ENCODE measurements around the gene CARD10.

The CARD10 gene

GRCh38 chr22:37516456-37516855 lies 2.8 kb downstream of the CARD10 start:
- Histone ChIP-seq H3K27ac (ENCODE audit: low read length) (no peak overlapping the region), H4K20me1 (ENCODE audit: insufficient read depth, low read length) (no peaks in the 10 kb centered on the region), H3K9me3 (ENCODE audit: insufficient read depth, low read length) (no peaks in the 10 kb centered on the region), H3K27me3 (ENCODE audit: low read depth, low read length) (peaks cover 16% of the 10 kb centered on the region), H2AFZ (ENCODE audit: low read depth, low read length) (no peak overlapping the region), H3K79me2 (ENCODE audit: low read length) (no peaks in the 10 kb centered on the region), H3K4me2 (ENCODE audit: low read length) (no peak overlapping the region), H3K36me3 (replicated peaks; ENCODE audit: low read depth, low read length) (no peaks in the 10 kb centered on the region), H3K4me3 (ENCODE audit: low read length) (no peak overlapping the region), H3K4me1 (ENCODE audit: low read length) (no peaks in the 10 kb centered on the region), H3K9ac (ENCODE audit: low read length) (no peak overlapping the region)
- no peak for TF ChIP-seq EZH2phosphoT487 (IDR thresholded peaks at IDR 0.05; ENCODE audit: low read depth)
- TF ChIP-seq, protein P1, sequence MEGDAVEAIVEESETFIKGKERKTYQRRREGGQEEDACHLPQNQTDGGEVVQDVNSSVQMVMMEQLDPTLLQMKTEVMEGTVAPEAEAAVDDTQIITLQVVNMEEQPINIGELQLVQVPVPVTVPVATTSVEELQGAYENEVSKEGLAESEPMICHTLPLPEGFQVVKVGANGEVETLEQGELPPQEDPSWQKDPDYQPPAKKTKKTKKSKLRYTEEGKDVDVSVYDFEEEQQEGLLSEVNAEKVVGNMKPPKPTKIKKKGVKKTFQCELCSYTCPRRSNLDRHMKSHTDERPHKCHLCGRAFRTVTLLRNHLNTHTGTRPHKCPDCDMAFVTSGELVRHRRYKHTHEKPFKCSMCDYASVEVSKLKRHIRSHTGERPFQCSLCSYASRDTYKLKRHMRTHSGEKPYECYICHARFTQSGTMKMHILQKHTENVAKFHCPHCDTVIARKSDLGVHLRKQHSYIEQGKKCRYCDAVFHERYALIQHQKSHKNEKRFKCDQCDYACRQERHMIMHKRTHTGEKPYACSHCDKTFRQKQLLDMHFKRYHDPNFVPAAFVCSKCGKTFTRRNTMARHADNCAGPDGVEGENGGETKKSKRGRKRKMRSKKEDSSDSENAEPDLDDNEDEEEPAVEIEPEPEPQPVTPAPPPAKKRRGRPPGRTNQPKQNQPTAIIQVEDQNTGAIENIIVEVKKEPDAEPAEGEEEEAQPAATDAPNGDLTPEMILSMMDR (IDR thresholded peaks at IDR 0.05; ENCODE audit: low read depth, low read length), result no peak

GRCh38 chr22:37515901-37516300 lies 3.3 kb downstream of the CARD10 start:
- Histone ChIP-seq H3K9ac (ENCODE audit: low read length) (no peak overlapping the region), H3K27ac (ENCODE audit: low read length) (no peak overlapping the region), H3K27me3 (ENCODE audit: low read depth, low read length) (peaks cover 15% of the 10 kb centered on the region), H3K36me3 (replicated peaks; ENCODE audit: low read depth, low read length) (no peaks in the 10 kb centered on the region), H4K20me1 (ENCODE audit: insufficient read depth, low read length) (no peaks in the 10 kb centered on the region), H2AFZ (ENCODE audit: low read depth, low read length) (no peak overlapping the region), H3K4me2 (ENCODE audit: low read length) (no peak overlapping the region), H3K9me3 (ENCODE audit: insufficient read depth, low read length) (no peaks in the 10 kb centered on the region), H3K4me1 (ENCODE audit: low read length) (no peaks in the 10 kb centered on the region), H3K4me3 (ENCODE audit: low read length) (no peak overlapping the region), H3K79me2 (ENCODE audit: low read length) (no peaks in the 10 kb centered on the region)
- TF ChIP-seq, protein P1 (IDR thresholded peaks at IDR 0.05; ENCODE audit: low read depth, low read length), result no peak
- TF ChIP-seq EZH2phosphoT487 (IDR thresholded peaks at IDR 0.05; ENCODE audit: low read depth), result no peak

DNA sequence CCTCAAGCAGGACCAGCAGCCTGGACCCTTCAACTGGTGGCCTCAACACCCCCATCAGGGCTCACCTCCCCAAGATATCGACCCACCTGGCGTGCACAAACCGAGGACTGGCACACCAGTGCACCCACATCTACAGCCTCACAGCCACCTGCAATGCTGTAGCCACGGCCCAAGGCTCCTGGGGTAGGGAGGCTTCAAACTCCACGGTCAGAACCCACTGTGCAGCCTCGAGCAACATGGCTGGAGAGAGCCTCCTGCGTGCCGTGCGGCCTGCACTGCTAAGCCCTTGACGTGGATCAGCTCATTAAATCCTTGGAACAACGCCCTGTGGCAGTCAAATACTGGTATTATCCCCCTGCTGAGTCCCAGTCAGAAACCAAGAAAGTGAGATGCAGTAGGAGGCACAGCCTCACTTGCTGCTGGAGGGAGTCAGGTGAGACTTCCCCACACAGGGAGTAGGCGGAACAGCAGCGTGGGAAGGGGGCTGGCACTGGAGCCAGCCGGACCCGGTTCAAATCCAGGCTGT lies 4.6 kb downstream of the CARD10 start:
- H3K79me2 ChIP-seq (ENCODE audit: low read length), result no peaks in the 10 kb centered on the region
- no peak overlapping the region for H3K27ac ChIP-seq (ENCODE audit: low read length)
- peaks cover 15% of the 10 kb centered on the region for H3K27me3 ChIP-seq (ENCODE audit: low read depth, low read length)
- H3K4me1 ChIP-seq (ENCODE audit: low read length), result no peaks in the 10 kb centered on the region
- no peak overlapping the region for H2AFZ ChIP-seq (ENCODE audit: low read depth, low read length)
- H3K4me3 ChIP-seq (ENCODE audit: low read length), result no peak overlapping the region
- no peaks in the 10 kb centered on the region for H4K20me1 ChIP-seq (ENCODE audit: insufficient read depth, low read length)
- no peak overlapping the region for H3K9ac ChIP-seq (ENCODE audit: low read length)
- no peaks in the 10 kb centered on the region for H3K9me3 ChIP-seq (ENCODE audit: insufficient read depth, low read length)
- TF ChIP-seq, protein P1 (IDR thresholded peaks at IDR 0.05; ENCODE audit: low read depth, low read length), result no peak
- no peak for TF ChIP-seq EZH2phosphoT487 (IDR thresholded peaks at IDR 0.05; ENCODE audit: low read depth)
- H3K36me3 ChIP-seq (replicated peaks; ENCODE audit: low read depth, low read length), result no peaks in the 10 kb centered on the region
- H3K4me2 ChIP-seq (ENCODE audit: low read length), result no peak overlapping the region

DNA sequence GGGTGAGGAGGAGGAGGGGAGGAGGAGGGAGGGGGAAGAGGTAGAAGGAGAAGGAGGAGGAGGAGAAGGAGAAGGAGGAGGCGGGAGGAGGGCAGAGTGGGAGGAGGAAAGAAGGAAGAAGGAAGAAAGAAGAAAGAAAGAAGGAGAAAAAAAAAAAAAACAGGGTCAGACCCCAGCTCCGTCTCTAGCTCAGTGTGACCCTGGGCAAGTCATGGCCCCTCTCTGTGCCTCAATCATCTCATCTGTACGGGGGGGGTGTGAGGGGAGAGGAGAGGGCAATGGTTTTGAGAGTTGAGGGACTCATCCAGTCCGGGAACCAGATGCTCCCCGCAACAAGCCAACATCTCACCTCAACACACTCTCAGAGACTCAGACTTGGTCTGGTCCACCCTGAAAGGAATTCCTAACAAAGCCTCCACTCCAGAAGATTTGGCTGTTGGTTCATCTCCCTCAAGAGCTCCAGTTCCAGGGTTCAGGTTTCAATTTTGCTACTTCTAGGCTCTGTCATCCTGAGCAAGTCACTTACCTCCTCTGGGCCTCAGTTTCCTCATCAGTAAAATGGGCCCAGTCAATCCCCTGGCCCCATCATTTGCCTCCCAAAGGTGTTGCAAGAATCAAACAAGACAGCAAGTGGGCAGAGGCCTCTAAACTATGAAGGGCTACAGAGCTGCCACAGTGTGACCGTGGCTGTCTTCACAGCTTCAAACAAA lies 7.7 kb downstream of the CARD10 start:
- no peaks in the 10 kb centered on the region for H3K4me1 ChIP-seq (ENCODE audit: low read length)
- TF ChIP-seq, protein P1 (IDR thresholded peaks at IDR 0.05; ENCODE audit: low read depth, low read length), result no peak
- TF ChIP-seq EZH2phosphoT487 (IDR thresholded peaks at IDR 0.05; ENCODE audit: low read depth), result no peak
- no peaks in the 10 kb centered on the region for H4K20me1 ChIP-seq (ENCODE audit: insufficient read depth, low read length)
- no peaks in the 10 kb centered on the region for H3K9me3 ChIP-seq (ENCODE audit: insufficient read depth, low read length)
- H3K79me2 ChIP-seq (ENCODE audit: low read length), result no peaks in the 10 kb centered on the region
- H3K27me3 ChIP-seq (ENCODE audit: low read depth, low read length), result peaks cover 21% of the 10 kb centered on the region
- no peaks in the 10 kb centered on the region for H3K36me3 ChIP-seq (replicated peaks; ENCODE audit: low read depth, low read length)
- H2AFZ ChIP-seq (ENCODE audit: low read depth, low read length), result no peak overlapping the region
- H3K9ac ChIP-seq (ENCODE audit: low read length), result no peak overlapping the region
- no peak overlapping the region for H3K4me3 ChIP-seq (ENCODE audit: low read length)
- H3K27ac ChIP-seq (ENCODE audit: low read length), result no peak overlapping the region
- no peak overlapping the region for H3K4me2 ChIP-seq (ENCODE audit: low read length)
